ENCODE results near the gene NRM. TPM values are rescaled to one million over a fixed set of nuclear protein-coding genes. Genes with fewer than 3 reads are reported as not detected.
A peak's percentile ranks its signal among the peaks of the same experiment; 100 is the strongest.

Gene NRM
- total and polyA plus RNA-seq, 2 of the 13 experiments (the other 11 are each of a cell fraction or from before 2014, with no cell fraction given) = 12.5 to 16.0 TPM

GRCh38 chr6:30686908-30687658, 3.7 kb downstream of the NRM start (continued):
- TF ChIP-seq SP5 (CRISPR knock-in tag; IDR thresholded peaks at IDR 0.05; ENCODE audit: borderline replicate concordance, low read depth) = peak; percentile 40; the same call in 1 of the 2 replicates
- peak; percentile 69; the same call in 1 of the 2 replicates for TF ChIP-seq DMAP1 (CRISPR knock-in tag; IDR thresholded peaks at IDR 0.05)
- peak; percentile 99 for TF ChIP-seq ZNF263 (CRISPR knock-in tag; IDR thresholded peaks at IDR 0.05)
- TF ChIP-seq MTF1 (CRISPR knock-in tag; IDR thresholded peaks at IDR 0.05) = no peak
- peak; percentile 23; the same call in 1 of the 2 replicates for TF ChIP-seq NR0B2 (CRISPR knock-in tag; IDR thresholded peaks at IDR 0.05)
- 0 out of 2 replicates have a peak, but pooled peaks have one; percentile 51 for TF ChIP-seq ZMYM2 (CRISPR knock-in tag; IDR thresholded peaks at IDR 0.05)
- peak; percentile 17; the same call in 1 of the 2 replicates for TF ChIP-seq HOXA3 (CRISPR knock-in tag; IDR thresholded peaks at IDR 0.05)
- peak; percentile 40; the same call in 1 of the 2 replicates for TF ChIP-seq SNAPC2 (CRISPR knock-in tag; IDR thresholded peaks at IDR 0.05)
- no peak for TF ChIP-seq ZNF24 (IDR thresholded peaks at IDR 0.05)
- TF ChIP-seq ZNF235 (CRISPR knock-in tag; IDR thresholded peaks at IDR 0.05; ENCODE audit: borderline replicate concordance) = peak; percentile 31; the same call in 1 of the 2 replicates
- 0 out of 2 replicates have a peak, but pooled peaks have one; percentile 10 for TF ChIP-seq ZNF75D (CRISPR knock-in tag; IDR thresholded peaks at IDR 0.05; ENCODE audit: borderline replicate concordance)
- TF ChIP-seq FOXA1 (IDR thresholded peaks at IDR 0.05) = no peak
- no peak for TF ChIP-seq FOXA1 (CRISPR knock-in tag; IDR thresholded peaks at IDR 0.05)
- TF ChIP-seq ZBTB4 (CRISPR knock-in tag; IDR thresholded peaks at IDR 0.05; ENCODE audit: borderline replicate concordance) = peak; percentile 1; the same call in 1 of the 2 replicates
- TF ChIP-seq PAXIP1 (CRISPR knock-in tag; conservative IDR thresholded peaks at IDR 0.05) = peak; percentile 26; the same call in 1 of the 2 replicates
- TF ChIP-seq ZNF414 (CRISPR knock-in tag; IDR thresholded peaks at IDR 0.05) = peak; percentile 82; the same call in 1 of the 2 replicates
- peak; percentile 45; the same call in 1 of the 2 replicates for TF ChIP-seq YEATS2 (CRISPR knock-in tag; IDR thresholded peaks at IDR 0.05; ENCODE audit: borderline replicate concordance)

Measured in HepG2 (cell line).